IPS-18c (cell line): ENCODE results near the gene GATA5.

Experiments
- H3K4me3 ChIP-seq: 2 replicates; pipeline ENCODE4 v1.7.0; 2013; ENCODE audit warnings: low read depth, mild to moderate bottlenecking, low read length, moderate library complexity; ENCODE audit not compliant: insufficient read depth
- H3K9me3 ChIP-seq: one replicate; pipeline ENCODE4 v1.6.1; 2013; ENCODE audit warnings: mild to moderate bottlenecking, low read length, moderate library complexity; ENCODE audit not compliant: control insufficient read depth, insufficient read depth

Gene GATA5

GRCh38 chr20:62475772-62476055 lies at the start of gene GATA5:
Gene GATA5, minus strand, starts transcription at chr20:62475995. Its CDS starts 474 bp downstream, at chr20:62475521.
- Histone ChIP-seq H3K9me3 (no peaks in the 10 kb centered on the region), H3K4me3 (peak within 1 kb of the TSS; percentile 49)

- H3K4me3 ChIP-seq, result no peak overlapping the region
Measured at GRCh38 chr20:62525014-62525413, 49.2 kb upstream of the GATA5 start.

GRCh38 chr20:62524505-62524911 lies 48.7 kb upstream of the GATA5 start:
- no peaks in the 10 kb centered on the region for H3K9me3 ChIP-seq
- H3K4me3 ChIP-seq, result no peak overlapping the region; the same call in 1 of the 2 replicates

More at GRCh38 chr20:62525014-62525413, 49.2 kb upstream of the GATA5 start:
- no peaks in the 10 kb centered on the region for H3K9me3 ChIP-seq

GRCh38 chr20:62523473-62524203 lies 47.8 kb upstream of the GATA5 start:
- H3K9me3 ChIP-seq, result no peaks in the 10 kb centered on the region
- no peak overlapping the region; the same call in 1 of the 2 replicates for H3K4me3 ChIP-seq

- H3K4me3 ChIP-seq, result no peak overlapping the region
- no peaks in the 10 kb centered on the region for H3K9me3 ChIP-seq
Measured at GRCh38 chr20:62522748-62523396, 47.1 kb upstream of the GATA5 start.

- H3K9me3 ChIP-seq, result no peaks in the 10 kb centered on the region
- no peak overlapping the region for H3K4me3 ChIP-seq
Measured at GRCh38 chr20:62519826-62520225, 44.0 kb upstream of the GATA5 start.

GRCh38 chr20:62518911-62519310 lies 43.1 kb upstream of the GATA5 start:
- H3K9me3 ChIP-seq, result no peaks in the 10 kb centered on the region

GRCh38 chr20:62517901-62518610 lies 42.3 kb upstream of the GATA5 start:
- H3K9me3 ChIP-seq, result no peaks in the 10 kb centered on the region
- no peak overlapping the region for H3K4me3 ChIP-seq

More at GRCh38 chr20:62518911-62519310, 43.1 kb upstream of the GATA5 start:
- no peak overlapping the region for H3K4me3 ChIP-seq

- Histone ChIP-seq H3K4me3 (no peak overlapping the region), H3K9me3 (no peaks in the 10 kb centered on the region)
Measured at GRCh38 chr20:62517168-62517567, 41.4 kb upstream of the GATA5 start.

GRCh38 chr20:62516338-62516737 lies 40.5 kb upstream of the GATA5 start:
- Histone ChIP-seq H3K4me3 (no peak overlapping the region), H3K9me3 (no peaks in the 10 kb centered on the region)

GRCh38 chr20:62515826-62516225 lies 40.0 kb upstream of the GATA5 start:
- Histone ChIP-seq H3K9me3 (no peaks in the 10 kb centered on the region), H3K4me3 (no peak overlapping the region)

GRCh38 chr20:62515280-62515679 lies 39.5 kb upstream of the GATA5 start:
- Histone ChIP-seq H3K4me3 (no peak overlapping the region), H3K9me3 (no peaks in the 10 kb centered on the region)

GRCh38 chr20:62513991-62514390 lies 38.2 kb upstream of the GATA5 start:
- Histone ChIP-seq H3K9me3 (no peaks in the 10 kb centered on the region), H3K4me3 (no peak overlapping the region)

GRCh38 chr20:62511915-62512610 lies 36.3 kb upstream of the GATA5 start:
- no peak overlapping the region for H3K4me3 ChIP-seq
- H3K9me3 ChIP-seq, result no peaks in the 10 kb centered on the region

GRCh38 chr20:62511300-62511914 lies 35.6 kb upstream of the GATA5 start:
- no peak overlapping the region for H3K4me3 ChIP-seq
- H3K9me3 ChIP-seq, result no peaks in the 10 kb centered on the region

GRCh38 chr20:62508641-62509051 lies 32.9 kb upstream of the GATA5 start:
- Histone ChIP-seq H3K4me3 (no peak overlapping the region), H3K9me3 (no peaks in the 10 kb centered on the region)

- no peaks in the 10 kb centered on the region for H3K9me3 ChIP-seq
- H3K4me3 ChIP-seq, result no peak overlapping the region
Measured at GRCh38 chr20:62507991-62508640, 32.3 kb upstream of the GATA5 start.
